GM21717 (cell line): ENCODE data around the gene HECTD2.
"Not testable (repeated sequence)": the region's sequence is repeated elsewhere in the genome, so short reads cannot be mapped to it uniquely, and the experiment has no call there.

ENCODE experiments used
- ATAC-seq: cut with Tn5 transposase; IDR thresholded peaks from one replicate; pipeline ENCODE4 v1.9.1; 2021; ENCODE audit warnings: mild to moderate bottlenecking, moderate library complexity; ENCODE audit not compliant: unreplicated experiment

Gene HECTD2

GRCh38 chr10:91412354-91413087, 2.4 kb downstream of the HECTD2 start:
- ATAC-seq: no peak

- no peak for ATAC-seq
These were observed 5.7 kb downstream of the HECTD2 start for GRCh38 chr10:91415816-91416215.

- no peak for ATAC-seq
These were observed 6.3 kb downstream of the HECTD2 start for GRCh38 chr10:91416339-91416855.

GRCh38 chr10:91418416-91418815, 8.3 kb downstream of the HECTD2 start:
- no peak for ATAC-seq

GRCh38 chr10:91420868-91421267, 10.7 kb downstream of the HECTD2 start:
- no peak for ATAC-seq

GRCh38 chr10:91422915-91423314, 12.8 kb downstream of the HECTD2 start:
- no peak for ATAC-seq

- no peak for ATAC-seq
These were observed 13.9 kb downstream of the HECTD2 start for GRCh38 chr10:91424016-91424415.

GRCh38 chr10:91432175-91432574, 22.0 kb downstream of the HECTD2 start:
- ATAC-seq: no peak

GRCh38 chr10:91433620-91434019, 23.5 kb downstream of the HECTD2 start:
- no peak for ATAC-seq

- no peak for ATAC-seq
These were observed 23.9 kb downstream of the HECTD2 start for GRCh38 chr10:91434041-91434440.

- no peak for ATAC-seq
These were observed 25.1 kb downstream of the HECTD2 start for GRCh38 chr10:91435241-91435640.

- not testable (repeated sequence) for ATAC-seq
These were observed 28.1 kb downstream of the HECTD2 start for GRCh38 chr10:91438228-91438627.

GRCh38 chr10:91444211-91445182, 34.4 kb downstream of the HECTD2 start:
- ATAC-seq: no peak

GRCh38 chr10:91452063-91452462, 41.9 kb downstream of the HECTD2 start:
- no peak for ATAC-seq

GRCh38 chr10:91453535-91453934, 43.4 kb downstream of the HECTD2 start:
- no peak for ATAC-seq

- ATAC-seq: not testable (repeated sequence)
These were observed 45.0 kb downstream of the HECTD2 start for GRCh38 chr10:91455135-91455534.

GRCh38 chr10:91460681-91461080, 50.5 kb downstream of the HECTD2 start:
- ATAC-seq: no peak

GRCh38 chr10:91462423-91462822, 52.3 kb downstream of the HECTD2 start:
- no peak for ATAC-seq

GRCh38 chr10:91464500-91464899, 54.4 kb downstream of the HECTD2 start:
- no peak for ATAC-seq

GRCh38 chr10:91465261-91465660, 55.1 kb downstream of the HECTD2 start:
- ATAC-seq: no peak

GRCh38 chr10:91467114-91467513, 57.0 kb downstream of the HECTD2 start:
- ATAC-seq: no peak

GRCh38 chr10:91471602-91472001, 61.5 kb downstream of the HECTD2 start:
- no peak for ATAC-seq
